Sigmoid colon (tissue), 7 donors: ENCODE results near the gene ZNF10. TPM values are rescaled to one million over a fixed set of nuclear protein-coding genes. Genes with fewer than 3 reads are reported as not detected.

Source experiments
- DNase-seq: peaks from one replicate; pipeline ENCODE4 v3.0.0-alpha.2; 2019
- H3K27ac ChIP-seq, 4 donors: fragments of 200-600 bp; sonication (generic); one replicate each; pipeline ENCODE4 v1.5.1; 2016 to 2019; ENCODE audit warnings: mild to moderate bottlenecking in 1 of 4
- H3K27me3 ChIP-seq, 3 donors: fragments of 200-600 bp; sonication (generic); one replicate each; pipeline ENCODE4 v1.5.1; 2019; ENCODE audit warnings: mild to moderate bottlenecking in 1 of 3
- H3K36me3 ChIP-seq, 4 donors: fragments of 200-600 bp; sonication (generic); one replicate each; pipeline ENCODE4 v1.5.1; 2016 to 2019
- H3K4me1 ChIP-seq, 4 donors: fragments of 200-600 bp; sonication (generic); one replicate each; pipeline ENCODE4 v1.5.1; 2017 to 2019
- H3K4me3 ChIP-seq, 4 donors: fragments of 200-600 bp; sonication (generic); one replicate each; pipeline ENCODE4 v1.5.1; 2017 to 2019; ENCODE audit warnings: mild to moderate bottlenecking in 2 of 4, moderate library complexity in 1 of 4
- H3K9me3 ChIP-seq, 4 donors: fragments of 200-600 bp in 3 of 4; sonication (generic) in 3 of 4; one replicate each; pipeline versions ENCODE4 v1.5.1 to v1.6.1; 2013 to 2019
- CTCF ChIP-seq, 4 experiments: fragments of 450-650 bp in 3 of 4; fragments of 200-600 bp in 1 of 4; IDR thresholded peaks; one replicate each; pipeline ENCODE4 v1.5.1; 2016 to 2019; ENCODE audit warnings: antibody characterized with exemption in 4 of 4, mild to moderate bottlenecking in 3 of 4, moderate library complexity in 2 of 4
- EP300 ChIP-seq, 4 donors: sonication (generic); formaldehyde crosslinking; IDR thresholded peaks; one replicate each; pipeline ENCODE4 v1.6.1; 2017; ENCODE audit warnings: antibody characterized with exemption in 4 of 4
- POLR2A ChIP-seq, 2 donors: fragments of 450-650 bp; IDR thresholded peaks; one replicate each; pipeline ENCODE4 v1.6.1; 2016; ENCODE audit warnings: antibody characterized with exemption in 2 of 2, mild to moderate bottlenecking in 2 of 2, moderate library complexity in 2 of 2
- POLR2AphosphoS5 ChIP-seq, 4 donors: sonication (generic); formaldehyde crosslinking; IDR thresholded peaks; one replicate each; pipeline ENCODE4 v1.6.1; 2017; ENCODE audit warnings: antibody characterized with exemption in 4 of 4
- WGBS, 2 donors: extraction: QIAGEN DNeasy Blood & Tissue Kit; methylation state at CpG; one replicate each; pipeline ENCODE4 v1.1.7; 2013; 5-methylcytosine and 5-hydroxymethylcytosine counted together
- intact Hi-C: fragments of 100-400 bp; cut with DNase I; formaldehyde crosslinking; loops from one replicate; pipeline ENCODE4 v1.15.1; 2023
- polyA plus RNA-seq, 3 donors: library from polyadenylated mRNA; stranded (reverse); fragments of 200-250 nt; gene quantifications; one replicate each; pipeline ENCODE4 v1.2.3, GENCODE V29; 2013
- total RNA-seq, 4 donors: library from RNA; depleted of rRNA; stranded (reverse); fragments of >200 nt; gene quantifications; one replicate each; pipeline ENCODE4 v1.1.0, GENCODE V29; 2016
- donor health status: healthy with polysubstance abuse.
- donor health status: Bipolar disorder and iron deficiency.
- donor health status: healthy.

The ZNF10 gene
- total and polyA plus RNA-seq, 7 donors = 0.46 to 22.8 (median 10.5) TPM

DNA sequence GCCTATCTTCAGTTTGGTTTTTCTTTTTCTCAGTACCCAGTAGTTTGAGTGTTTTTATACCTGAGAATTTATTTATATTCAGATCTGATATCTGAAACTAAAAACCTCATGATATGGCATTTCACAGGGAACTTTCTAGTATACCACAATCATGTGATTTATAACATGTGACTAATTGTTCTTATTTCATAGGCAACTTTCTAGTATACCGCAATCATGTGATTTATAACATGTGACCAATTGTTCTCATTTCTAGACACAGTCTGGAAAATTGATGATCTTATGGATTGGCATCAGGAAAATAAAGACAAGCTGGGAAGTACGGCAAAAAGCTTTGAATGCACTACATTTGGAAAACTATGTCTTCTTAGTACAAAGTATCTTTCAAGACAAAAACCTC lies 71.5 kb downstream of the ZNF10 start:
- no peak overlapping the region for H3K4me3 ChIP-seq
- intact Hi-C loops = no loop called here
- no peaks in the 10 kb centered on the region for H3K4me1 ChIP-seq
- no peak for DNase-seq
- peaks cover 17 to 52% (median 40%) of the 10 kb centered on the region in 4 donors for H3K36me3 ChIP-seq
- H3K27me3 ChIP-seq = no peaks in the 10 kb centered on the region
- no peak overlapping the region for H3K27ac ChIP-seq
- WGBS, 2 donors = 52 to 98% methylated on average over 2 of the region's 2 CpGs
- peaks cover 47 to 74% (median 72%) of the 10 kb centered on the region in 4 donors for H3K9me3 ChIP-seq
- TF ChIP-seq POLR2A (IDR thresholded peaks at IDR 0.05) = no peak
- TF ChIP-seq POLR2AphosphoS5 (IDR thresholded peaks at IDR 0.05) = no peak
- TF ChIP-seq CTCF (IDR thresholded peaks at IDR 0.05) = no peak
- no peak for TF ChIP-seq EP300 (IDR thresholded peaks at IDR 0.05)

DNA sequence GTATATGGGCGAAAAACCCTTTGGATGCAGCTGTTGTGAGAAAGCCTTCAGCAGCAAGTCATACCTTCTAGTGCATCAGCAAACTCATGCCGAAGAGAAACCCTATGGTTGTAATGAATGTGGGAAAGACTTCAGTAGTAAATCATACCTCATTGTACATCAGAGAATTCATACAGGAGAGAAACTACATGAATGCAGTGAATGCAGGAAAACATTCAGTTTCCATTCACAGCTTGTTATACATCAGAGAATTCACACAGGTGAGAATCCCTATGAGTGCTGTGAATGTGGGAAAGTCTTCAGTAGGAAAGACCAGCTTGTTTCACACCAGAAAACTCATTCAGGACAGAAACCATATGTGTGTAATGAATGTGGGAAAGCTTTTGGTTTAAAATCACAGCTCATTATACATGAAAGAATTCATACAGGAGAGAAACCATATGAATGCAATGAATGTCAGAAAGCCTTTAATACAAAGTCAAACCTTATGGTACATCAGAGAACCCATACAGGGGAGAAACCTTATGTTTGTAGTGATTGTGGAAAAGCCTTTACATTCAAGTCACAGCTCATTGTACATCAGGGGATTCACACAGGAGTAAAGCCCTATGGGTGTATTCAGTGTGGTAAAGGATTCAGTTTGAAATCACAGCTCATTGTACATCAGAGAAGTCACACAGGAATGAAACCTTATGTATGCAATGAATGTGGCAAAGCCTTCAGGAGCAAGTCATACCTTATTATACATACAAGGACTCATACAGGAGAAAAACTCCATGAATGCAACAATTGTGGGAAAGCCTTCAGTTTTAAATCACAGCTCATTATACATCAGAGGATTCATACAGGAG lies 72.3 kb downstream of the ZNF10 start:
- TF ChIP-seq EP300 (IDR thresholded peaks at IDR 0.05) (no peak), POLR2AphosphoS5 (IDR thresholded peaks at IDR 0.05) (no peak), POLR2A (IDR thresholded peaks at IDR 0.05) (no peak), CTCF (IDR thresholded peaks at IDR 0.05) (no peak)
- H3K4me3 ChIP-seq = no peak overlapping the region
- no peak for DNase-seq
- intact Hi-C loops = no loop called here
- H3K27me3 ChIP-seq = no peaks in the 10 kb centered on the region
- WGBS, 2 donors = 97 to 99% methylated on average over 2 of the region's 2 CpGs
- peaks cover 17 to 51% (median 40%) of the 10 kb centered on the region in 4 donors for H3K36me3 ChIP-seq
- no peak overlapping the region for H3K27ac ChIP-seq
- no peaks in the 10 kb centered on the region for H3K4me1 ChIP-seq
- peaks cover 47 to 80% (median 79%) of the 10 kb centered on the region in 4 donors for H3K9me3 ChIP-seq

DNA sequence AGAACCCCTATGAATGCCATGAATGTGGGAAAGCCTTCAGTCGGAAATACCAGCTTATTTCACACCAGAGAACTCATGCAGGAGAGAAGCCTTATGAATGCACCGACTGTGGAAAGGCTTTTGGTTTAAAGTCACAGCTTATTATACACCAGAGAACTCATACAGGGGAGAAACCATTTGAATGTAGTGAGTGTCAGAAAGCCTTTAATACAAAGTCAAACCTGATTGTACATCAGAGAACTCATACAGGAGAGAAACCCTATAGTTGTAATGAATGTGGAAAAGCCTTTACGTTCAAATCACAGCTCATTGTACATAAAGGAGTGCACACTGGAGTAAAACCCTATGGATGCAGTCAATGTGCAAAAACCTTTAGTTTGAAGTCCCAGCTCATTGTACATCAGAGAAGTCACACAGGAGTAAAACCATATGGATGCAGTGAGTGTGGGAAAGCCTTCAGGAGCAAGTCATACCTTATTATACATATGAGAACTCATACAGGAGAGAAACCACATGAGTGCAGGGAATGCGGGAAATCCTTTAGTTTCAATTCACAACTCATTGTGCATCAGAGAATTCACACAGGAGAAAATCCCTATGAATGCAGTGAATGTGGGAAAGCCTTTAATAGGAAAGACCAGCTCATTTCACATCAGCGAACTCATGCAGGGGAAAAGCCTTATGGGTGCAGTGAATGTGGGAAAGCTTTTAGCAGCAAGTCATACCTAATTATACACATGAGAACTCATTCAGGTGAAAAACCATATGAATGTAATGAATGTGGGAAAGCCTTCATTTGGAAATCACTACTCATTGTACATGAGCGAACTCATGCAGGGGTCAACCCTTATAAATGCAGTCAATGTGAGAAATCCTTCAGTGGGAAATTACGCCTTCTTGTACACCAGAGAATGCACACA lies 73.2 kb downstream of the ZNF10 start:
- H3K4me3 ChIP-seq = no peak overlapping the region
- 99% methylated on average over 7 of the region's 7 CpGs for WGBS, 2 donors

GRCh38 chr12:133204264-133204603 lies 73.8 kb downstream of the ZNF10 start:
- TF ChIP-seq POLR2A (IDR thresholded peaks at IDR 0.05) (no peak), CTCF (IDR thresholded peaks at IDR 0.05) (no peak), EP300 (IDR thresholded peaks at IDR 0.05) (no peak), POLR2AphosphoS5 (IDR thresholded peaks at IDR 0.05) (no peak)
- Histone ChIP-seq H3K36me3 (peaks cover 17 to 51% (median 40%) of the 10 kb centered on the region in 4 donors), H3K4me1 (no peaks in the 10 kb centered on the region), H3K27me3 (no peaks in the 10 kb centered on the region), H3K9me3 (peaks cover 60 to 95% (median 93%) of the 10 kb centered on the region in 4 donors), H3K27ac (no peak overlapping the region), H3K4me3 (no peak overlapping the region)
- no peak for DNase-seq
- intact Hi-C loops = no loop called here
- WGBS, 2 donors = 94 to 98% methylated on average over 1 of the region's 1 CpG

More for the DNA sequence above, 73.2 kb downstream of the ZNF10 start:
- DNase-seq = no peak
- H3K27ac ChIP-seq = no peak overlapping the region
- TF ChIP-seq CTCF (IDR thresholded peaks at IDR 0.05) = no peak
- TF ChIP-seq EP300 (IDR thresholded peaks at IDR 0.05) = no peak
- peaks cover 55 to 88% (median 87%) of the 10 kb centered on the region in 4 donors for H3K9me3 ChIP-seq
- H3K27me3 ChIP-seq = no peaks in the 10 kb centered on the region
- intact Hi-C loops = no loop called here
- H3K4me1 ChIP-seq = no peaks in the 10 kb centered on the region
- peaks cover 17 to 51% (median 40%) of the 10 kb centered on the region in 4 donors for H3K36me3 ChIP-seq
